Measurements from ENCODE around the gene CASK.

- TF ChIP-seq CTCF (conservative IDR thresholded peaks at IDR 0.05) (no peak), EZH2 (IDR thresholded peaks at IDR 0.05; ENCODE audit: low read depth) (no peak)
Observed at GRCh38 chrX:41919870-41920269, 3.5 kb downstream of the CASK start.

Data from PC-9 (cell line).